ENCODE data around the gene TNS2. TPM values are rescaled to one million over a fixed set of nuclear protein-coding genes. Genes with fewer than 3 reads are reported as not detected.

Gene TNS2
- total RNA-seq, 2 donors from 2014 or later, result 66.5 to 180 TPM

DNA sequence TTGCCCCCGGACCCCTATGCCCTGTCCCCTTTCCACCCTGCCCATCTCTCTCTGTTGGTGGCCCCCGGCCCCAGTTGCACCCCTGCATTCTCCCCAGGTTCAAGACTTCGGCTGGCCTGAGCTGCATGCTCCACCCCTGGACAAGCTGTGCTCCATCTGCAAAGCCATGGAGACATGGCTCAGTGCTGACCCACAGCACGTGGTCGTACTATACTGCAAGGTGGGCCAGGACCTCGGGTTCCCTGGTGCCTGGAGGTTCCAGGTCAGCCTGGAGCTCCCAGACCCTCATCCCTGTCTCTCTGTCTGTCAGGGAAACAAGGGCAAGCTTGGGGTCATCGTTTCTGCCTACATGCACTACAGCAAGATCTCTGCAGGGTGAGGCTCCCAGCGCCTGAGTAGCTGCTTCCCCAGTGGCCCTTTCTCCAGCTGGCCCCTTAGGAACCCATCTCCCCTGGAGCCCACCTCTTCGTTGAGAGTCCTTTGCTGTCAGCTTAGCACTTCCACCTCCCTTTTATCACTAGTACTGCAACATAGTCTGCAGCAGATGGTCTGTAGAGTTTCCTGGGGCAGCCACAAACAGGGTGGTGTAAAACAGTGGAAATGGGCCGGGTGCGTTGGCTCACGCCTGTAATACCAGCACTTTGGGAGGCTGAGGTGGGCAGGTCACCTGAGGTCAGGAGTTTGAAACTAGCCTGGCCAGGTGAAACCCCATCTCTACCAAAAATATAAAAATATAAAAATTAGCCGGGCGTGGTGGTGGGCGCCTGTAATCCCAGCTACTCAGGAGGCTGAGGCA is 5.8 kb downstream of the TNS2 start:
- H3K4me3 ChIP-seq, result no peak overlapping the region
- WGBS, result 87% methylated on average over 15 of the region's 15 CpGs
- peaks cover 34% of the 10 kb centered on the region for H3K4me1 ChIP-seq (replicated peaks)

GRCh38 chr12:53056296-53056695 is 6.4 kb downstream of the TNS2 start:
- WGBS, result 79% methylated on average over 5 of the region's 5 CpGs
- Histone ChIP-seq H3K9me3 (no peaks in the 10 kb centered on the region), H3K4me3 (no peak overlapping the region), H3K36me3 (no peaks in the 10 kb centered on the region), H3K27me3 (replicated peaks; ENCODE audit: insufficient read depth) (no peaks in the 10 kb centered on the region), H3K27ac (no peak overlapping the region), H3K4me1 (replicated peaks) (peaks cover 34% of the 10 kb centered on the region)
- intact Hi-C loops (cut with DNase I), result loop anchor here (10.0 kb wide), 1 partner anchor 449 kb away; the partner anchor contains the start of genes NPFF and TARBP2
- TF ChIP-seq CTCF (IDR thresholded peaks at IDR 0.05) (no peak), POLR2A (IDR thresholded peaks at IDR 0.05) (no peak), POLR2AphosphoS5 (IDR thresholded peaks at IDR 0.05) (no peak)
- no peak for DNase-seq (ENCODE audit: low spot score)

More for the DNA sequence above, 5.8 kb downstream of the TNS2 start:
- Histone ChIP-seq H3K9me3 (no peaks in the 10 kb centered on the region), H3K27me3 (replicated peaks; ENCODE audit: insufficient read depth) (no peaks in the 10 kb centered on the region), H3K27ac (peak overlapping the region in 1 of 2 donors; percentile 99), H3K36me3 (no peaks in the 10 kb centered on the region)
- no peak for DNase-seq (ENCODE audit: low spot score)
- TF ChIP-seq POLR2A (IDR thresholded peaks at IDR 0.05), result no peak
- no peak for TF ChIP-seq CTCF (IDR thresholded peaks at IDR 0.05)
- no peak for TF ChIP-seq POLR2AphosphoS5 (IDR thresholded peaks at IDR 0.05)
- intact Hi-C loops (cut with DNase I), result loop anchor here (10.0 kb wide), 1 partner anchor 449 kb away; the partner anchor contains the start of genes NPFF and TARBP2

DNA sequence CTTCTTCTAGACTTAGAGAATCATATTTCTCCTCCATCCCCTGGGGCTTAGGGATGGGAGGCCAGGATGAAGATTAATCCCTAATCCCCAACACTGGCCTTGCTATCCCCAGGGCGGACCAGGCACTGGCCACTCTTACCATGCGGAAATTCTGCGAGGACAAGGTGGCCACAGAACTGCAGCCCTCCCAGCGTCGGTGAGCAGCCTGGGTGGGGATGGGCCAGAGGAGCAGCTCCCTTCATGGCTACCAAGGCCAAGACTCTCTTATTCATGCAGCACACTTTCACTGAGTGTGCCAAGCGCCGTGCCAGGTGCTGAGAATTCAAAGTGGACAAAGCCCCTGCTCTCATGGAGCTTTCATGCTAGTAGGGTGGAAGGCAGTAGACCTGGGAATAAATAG is 7.0 kb downstream of the TNS2 start:
- TF ChIP-seq POLR2AphosphoS5 (IDR thresholded peaks at IDR 0.05) (no peak), POLR2A (IDR thresholded peaks at IDR 0.05) (no peak), CTCF (IDR thresholded peaks at IDR 0.05) (no peak)
- intact Hi-C loops (cut with DNase I), result loop anchor here (10.0 kb wide), 1 partner anchor 448 kb away; the partner anchor contains the start of genes NPFF and TARBP2
- Histone ChIP-seq H3K9me3 (no peaks in the 10 kb centered on the region), H3K27ac (no peak overlapping the region), H3K27me3 (replicated peaks; ENCODE audit: insufficient read depth) (no peaks in the 10 kb centered on the region), H3K4me3 (no peak overlapping the region), H3K4me1 (replicated peaks) (peaks cover 32% of the 10 kb centered on the region), H3K36me3 (no peaks in the 10 kb centered on the region)
- WGBS, result 94% methylated on average over 7 of the region's 7 CpGs
- DNase-seq (ENCODE audit: low spot score), result no peak

GRCh38 chr12:53057816-53058500 is 8.1 kb downstream of the TNS2 start:
- Histone ChIP-seq H3K27ac (no peak overlapping the region), H3K4me1 (replicated peaks) (peaks cover 22% of the 10 kb centered on the region), H3K27me3 (replicated peaks; ENCODE audit: insufficient read depth) (no peaks in the 10 kb centered on the region), H3K36me3 (no peaks in the 10 kb centered on the region), H3K9me3 (no peaks in the 10 kb centered on the region), H3K4me3 (no peak overlapping the region)
- no peak for TF ChIP-seq POLR2A (IDR thresholded peaks at IDR 0.05)
- no peak for DNase-seq (ENCODE audit: low spot score)
- 90% methylated on average over 13 of the region's 13 CpGs for WGBS
- intact Hi-C loops (cut with DNase I), result loop anchor here (10.0 kb wide), 1 partner anchor 447 kb away; the partner anchor contains the start of genes NPFF and TARBP2

DNA sequence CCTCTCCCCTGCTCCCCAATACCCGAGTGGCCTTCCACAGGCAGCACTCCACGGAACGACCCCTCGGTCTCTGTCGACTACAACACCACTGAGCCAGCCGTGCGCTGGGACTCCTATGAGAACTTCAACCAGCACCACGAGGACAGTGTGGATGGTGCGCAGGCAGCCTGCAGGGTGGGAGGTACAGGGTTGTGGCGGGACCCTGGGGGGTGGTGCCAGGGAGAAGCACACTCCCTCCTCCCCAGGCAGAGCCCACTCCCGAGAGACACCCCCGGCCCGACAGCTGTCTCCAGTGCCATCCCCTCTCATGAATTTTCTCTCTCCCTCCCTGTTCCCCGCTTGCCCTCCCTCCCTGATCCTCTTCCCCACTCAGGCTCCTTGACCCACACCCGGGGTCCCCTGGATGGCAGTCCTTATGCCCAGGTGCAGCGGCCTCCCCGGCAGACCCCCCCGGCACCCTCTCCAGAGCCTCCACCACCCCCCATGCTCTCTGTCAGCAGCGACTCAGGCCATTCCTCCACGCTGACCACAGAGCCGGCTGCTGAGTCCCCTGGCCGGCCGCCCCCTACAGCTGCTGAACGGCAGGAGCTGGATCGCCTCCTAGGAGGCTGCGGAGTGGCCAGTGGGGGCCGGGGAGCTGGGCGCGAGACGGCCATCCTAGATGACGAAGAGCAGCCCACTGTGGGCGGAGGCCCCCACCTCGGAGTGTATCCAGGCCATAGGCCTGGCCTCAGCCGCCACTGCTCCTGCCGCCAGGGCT is 9.0 kb downstream of the TNS2 start:
- Histone ChIP-seq H3K36me3 (no peaks in the 10 kb centered on the region), H3K4me1 (replicated peaks) (peaks cover 14% of the 10 kb centered on the region), H3K27me3 (replicated peaks; ENCODE audit: insufficient read depth) (no peaks in the 10 kb centered on the region), H3K4me3 (no peak overlapping the region), H3K9me3 (no peaks in the 10 kb centered on the region), H3K27ac (no peak overlapping the region)
- TF ChIP-seq POLR2AphosphoS5 (IDR thresholded peaks at IDR 0.05) (no peak), CTCF (IDR thresholded peaks at IDR 0.05) (no peak), POLR2A (IDR thresholded peaks at IDR 0.05) (no peak)
- WGBS, result 80% methylated on average over 29 of the region's 35 CpGs
- no peak for DNase-seq (ENCODE audit: low spot score)
- intact Hi-C loops (cut with DNase I), result loop anchor here (10.0 kb wide), 1 partner anchor 446 kb away; the partner anchor contains the start of genes NPFF and TARBP2

Data from prostate gland (tissue), 2 donors.